GM10847 (cell line): ENCODE results near the gene CRELD1.

Source experiments
- POLR2A ChIP-seq: IDR thresholded peaks from 2 replicates; pipeline ENCODE4 v1.6.1; 2011; ENCODE audit not compliant: insufficient read length; ENCODE audit errors: extremely low read depth

The CRELD1 gene

GRCh38 chr3:9957214-9957613 lies 23.6 kb downstream of the CRELD1 start:
- no peak for TF ChIP-seq POLR2A

- TF ChIP-seq POLR2A: no peak
Measured at GRCh38 chr3:9965200-9965875, 31.7 kb downstream of the CRELD1 start.

- no peak for TF ChIP-seq POLR2A
Measured at GRCh38 chr3:9966841-9967240, 33.2 kb downstream of the CRELD1 start.

GRCh38 chr3:9969632-9970019 lies 36.0 kb downstream of the CRELD1 start:
- TF ChIP-seq POLR2A: no peak

GRCh38 chr3:9970020-9970652 lies 36.5 kb downstream of the CRELD1 start:
- TF ChIP-seq POLR2A: no peak

GRCh38 chr3:9976721-9977709 lies 43.4 kb downstream of the CRELD1 start:
- no peak for TF ChIP-seq POLR2A

- no peak for TF ChIP-seq POLR2A
Measured at GRCh38 chr3:9978710-9979305, 45.2 kb downstream of the CRELD1 start.

- no peak for TF ChIP-seq POLR2A
Measured at GRCh38 chr3:9980251-9980650, 46.6 kb downstream of the CRELD1 start.

- TF ChIP-seq POLR2A: no peak
Measured at GRCh38 chr3:9986230-9986725, 52.6 kb downstream of the CRELD1 start.

- TF ChIP-seq POLR2A: no peak
Measured at GRCh38 chr3:9994086-9994844, 60.6 kb downstream of the CRELD1 start.
